ENCODE results near the gene HSPA9. TPM values are rescaled to one million over a fixed set of nuclear protein-coding genes. Genes with fewer than 3 reads are reported as not detected.

Gene HSPA9
- 306 and 331 TPM in 2 replicates for total RNA-seq

GRCh38 chr5:138575194-138576015 is at the start of gene HSPA9:
HSPA9 (minus strand) TSS chr5:138575401; CDS start chr5:138575318, 83 bp downstream.

GRCh38 chr5:138542956-138543729 is 32.1 kb downstream of the HSPA9 start, which contains the start of gene ETF1:
ETF1 (minus strand) TSS chr5:138543236; CDS start chr5:138542918, 318 bp downstream.

Small RNAs within 50 kb of the gene (small RNA-seq; reads per million reads assigned to genes)
- gene RF00154: 8.5 reads per million, percentile 93 among the genes with 10 or more reads in this experiment
- gene RF01210: not detected
- 485 reads per million, percentile 99 among the genes with 10 or more reads in this experiment for gene SNORD63

Other genes with a start within 250 kb of the HSPA9 start
- 3.4 and 5.9 TPM in 2 replicates for gene CDC25C, start 243.6 kb downstream of the HSPA9 start, total RNA-seq
- gene FAM53C, start 237.1 kb downstream of the HSPA9 start, total RNA-seq: 32.1 and 32.6 TPM in 2 replicates
- 55.7 and 60.1 TPM in 2 replicates for gene KDM3B, start 222.7 kb downstream of the HSPA9 start, total RNA-seq
- 8.2 and 11.9 TPM in 2 replicates for gene REEP2, start 136.3 kb downstream of the HSPA9 start, total RNA-seq
- 4.6 and 23.8 TPM in 2 replicates for gene EGR1, start 109.9 kb downstream of the HSPA9 start, total RNA-seq
- 120 and 137 TPM in 2 replicates for gene ETF1, start 32.2 kb downstream of the HSPA9 start, total RNA-seq
- gene CTNNA1, start 178.0 kb upstream of the HSPA9 start, total RNA-seq: 368 and 391 TPM in 2 replicates